ENCODE measurements around the gene TRA2A.

DNA sequence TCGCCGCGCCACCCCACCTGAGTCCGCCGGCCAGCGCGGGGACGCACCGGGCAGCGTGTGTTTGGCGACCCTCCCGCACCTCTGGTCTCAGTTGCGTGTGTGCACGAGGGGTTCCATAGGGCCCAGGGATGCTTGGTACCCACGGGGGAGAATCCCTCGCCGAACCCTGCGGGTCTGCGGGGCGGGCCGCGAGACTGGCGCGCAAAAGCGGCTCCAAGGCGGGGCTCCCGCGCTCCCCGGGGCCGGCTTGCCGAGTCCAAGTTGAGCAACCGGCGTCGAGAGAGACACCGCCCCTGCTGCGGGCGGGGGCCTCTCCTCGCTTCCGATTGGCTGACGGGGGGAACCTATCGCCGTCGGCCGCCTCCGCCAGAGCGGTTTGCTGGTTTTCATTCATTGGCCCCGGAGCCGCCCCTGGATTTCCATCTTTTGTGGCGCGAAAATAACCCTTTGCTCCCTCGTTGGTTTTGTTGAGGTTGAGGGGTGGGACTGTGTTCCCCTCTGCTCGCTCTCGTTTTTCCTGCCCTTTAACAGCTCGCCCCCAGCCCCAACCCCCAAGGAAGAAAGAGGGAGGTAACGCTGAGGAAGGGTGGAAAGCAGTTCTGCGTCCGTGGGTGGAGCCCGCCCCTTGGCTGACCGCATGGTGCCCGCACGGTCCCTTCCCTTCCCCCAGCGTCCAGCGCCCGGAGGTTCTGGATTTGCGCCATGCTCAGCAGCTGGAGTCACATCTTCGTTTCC lies 57.5 kb downstream of the TRA2A start:
- TF ChIP-seq POLR2A (IDR thresholded peaks at IDR 0.05) (no peak), EP300 (IDR thresholded peaks at IDR 0.05; ENCODE audit: low read depth) (no peak), POLR2AphosphoS5 (IDR thresholded peaks at IDR 0.05) (peak in 1 of 3 donors; percentile 17)
- TF ChIP-seq, protein P1, sequence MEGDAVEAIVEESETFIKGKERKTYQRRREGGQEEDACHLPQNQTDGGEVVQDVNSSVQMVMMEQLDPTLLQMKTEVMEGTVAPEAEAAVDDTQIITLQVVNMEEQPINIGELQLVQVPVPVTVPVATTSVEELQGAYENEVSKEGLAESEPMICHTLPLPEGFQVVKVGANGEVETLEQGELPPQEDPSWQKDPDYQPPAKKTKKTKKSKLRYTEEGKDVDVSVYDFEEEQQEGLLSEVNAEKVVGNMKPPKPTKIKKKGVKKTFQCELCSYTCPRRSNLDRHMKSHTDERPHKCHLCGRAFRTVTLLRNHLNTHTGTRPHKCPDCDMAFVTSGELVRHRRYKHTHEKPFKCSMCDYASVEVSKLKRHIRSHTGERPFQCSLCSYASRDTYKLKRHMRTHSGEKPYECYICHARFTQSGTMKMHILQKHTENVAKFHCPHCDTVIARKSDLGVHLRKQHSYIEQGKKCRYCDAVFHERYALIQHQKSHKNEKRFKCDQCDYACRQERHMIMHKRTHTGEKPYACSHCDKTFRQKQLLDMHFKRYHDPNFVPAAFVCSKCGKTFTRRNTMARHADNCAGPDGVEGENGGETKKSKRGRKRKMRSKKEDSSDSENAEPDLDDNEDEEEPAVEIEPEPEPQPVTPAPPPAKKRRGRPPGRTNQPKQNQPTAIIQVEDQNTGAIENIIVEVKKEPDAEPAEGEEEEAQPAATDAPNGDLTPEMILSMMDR (IDR thresholded peaks at IDR 0.05), result no peak
